HPDE6-E6E7 (cell line): ENCODE measurements around the gene RTP5.
"Not testable (repeated sequence)": the region's sequence is repeated elsewhere in the genome, so short reads cannot be mapped to it uniquely, and the experiment has no call there.

Source experiments
- DNase-seq: peaks from one replicate; pipeline ENCODE4 v3.0.0; 2011; ENCODE audit warnings: missing footprints; ENCODE audit errors: extremely low spot score

The RTP5 gene

DNA sequence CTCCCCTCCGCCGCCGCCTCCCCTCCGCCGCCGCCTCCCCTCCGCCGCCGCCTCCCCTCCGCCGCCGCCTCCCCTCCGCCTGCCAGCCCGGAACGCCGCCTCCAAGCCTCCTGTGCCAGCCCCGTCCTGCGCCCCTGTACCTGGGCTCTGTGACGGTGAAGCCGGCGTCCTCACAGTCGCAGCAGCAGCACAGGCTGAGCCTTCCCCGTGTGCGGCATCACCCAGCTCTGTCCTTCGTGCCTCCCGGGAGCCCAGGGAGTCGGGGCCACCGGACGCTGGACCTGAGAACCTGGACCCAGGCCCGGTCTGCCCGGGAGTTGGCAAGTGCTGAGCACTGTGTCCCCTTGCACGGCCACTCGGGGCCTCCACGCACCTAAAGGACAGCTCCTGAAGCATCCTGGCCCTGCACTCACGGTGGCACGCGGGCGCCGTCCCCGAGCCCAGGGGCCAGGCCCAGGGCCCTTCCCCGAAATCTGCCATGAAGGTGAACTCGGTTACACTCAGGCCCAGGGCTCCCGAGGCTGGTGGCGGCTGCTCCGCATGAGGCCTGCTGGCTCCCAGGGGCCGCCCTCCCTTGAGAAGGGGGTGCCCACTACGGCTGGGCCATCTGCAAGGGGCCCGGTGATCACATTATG is 32.9 kb downstream of the RTP5 start:
- DNase-seq = no peak

DNA sequence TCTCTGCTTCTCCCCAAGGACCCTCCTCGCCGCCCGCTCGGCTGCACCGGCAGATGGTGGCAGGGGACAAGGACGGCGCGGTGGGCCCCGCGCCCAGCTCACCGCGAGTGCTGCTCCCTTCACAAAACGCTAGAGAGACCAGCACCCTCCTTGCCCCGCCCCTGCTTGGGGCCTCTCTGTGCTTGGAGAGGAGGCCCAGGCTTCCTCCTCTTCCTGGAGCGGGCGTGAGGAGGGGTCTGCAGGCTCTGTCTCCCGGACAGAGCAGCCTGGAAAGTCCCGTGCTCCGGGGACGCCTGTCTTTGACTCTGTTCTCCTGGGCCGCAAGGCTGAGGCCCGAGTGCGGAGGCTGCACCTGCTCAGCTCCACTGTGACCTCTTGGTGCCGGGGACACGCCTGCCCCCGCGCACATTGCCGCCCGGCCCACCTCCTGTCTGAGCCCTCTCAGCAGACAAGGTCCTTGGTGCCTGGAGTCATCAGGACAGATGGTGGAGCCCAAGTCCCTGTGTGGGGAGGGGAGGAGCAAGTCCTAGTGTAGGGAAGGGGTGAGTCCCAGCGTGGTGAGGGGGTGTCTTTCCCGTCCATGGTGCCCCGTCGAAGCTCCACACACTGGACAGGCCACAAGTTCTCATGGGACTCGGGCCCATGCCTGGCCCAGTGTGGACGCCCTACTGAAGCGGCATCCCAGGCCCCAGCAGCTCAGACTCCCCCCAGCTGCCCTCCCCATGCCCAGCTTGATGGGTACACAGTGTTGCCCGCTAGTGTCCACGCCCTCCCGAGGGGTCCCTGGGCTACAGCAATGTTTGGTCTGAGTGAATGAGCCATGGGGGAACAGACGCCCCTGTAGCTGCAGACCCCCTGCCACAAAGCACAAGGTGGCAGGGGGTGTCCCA is 33.8 kb downstream of the RTP5 start:
- DNase-seq = no peak

DNA sequence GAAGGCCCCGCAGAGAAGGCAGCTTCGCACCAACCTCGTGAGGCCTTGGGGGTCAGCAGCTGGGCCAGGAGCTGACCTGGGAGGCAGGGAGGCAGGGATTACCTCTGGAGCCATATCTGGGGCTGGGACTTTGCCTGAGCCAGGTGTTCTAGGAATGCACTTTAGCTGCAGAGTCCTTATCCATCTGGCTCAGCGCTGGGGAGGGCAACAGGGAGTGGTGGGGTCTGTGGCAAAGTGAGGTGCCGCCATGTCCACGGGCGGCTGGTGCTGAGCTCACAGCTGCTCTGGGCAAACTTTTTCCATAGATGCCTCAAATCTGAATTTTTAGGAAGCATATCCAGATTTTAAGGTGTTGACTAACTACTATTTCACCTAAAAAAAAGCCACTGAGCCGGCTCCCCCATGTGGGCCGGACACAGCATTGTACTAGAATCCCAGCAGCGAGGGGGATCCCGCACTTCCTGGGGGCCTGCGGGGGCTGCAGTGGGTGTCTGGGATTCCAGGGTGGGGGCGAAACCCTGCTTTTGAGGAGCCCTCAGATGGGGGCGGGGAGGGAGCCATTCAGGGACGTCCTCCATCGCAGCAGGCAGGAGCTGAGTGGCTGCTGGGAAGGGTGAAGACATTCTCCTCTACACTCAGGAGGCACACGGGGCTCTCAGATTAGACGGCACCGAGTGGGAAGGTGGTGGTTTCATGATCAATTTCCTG is 34.6 kb downstream of the RTP5 start:
- no peak for DNase-seq

DNA sequence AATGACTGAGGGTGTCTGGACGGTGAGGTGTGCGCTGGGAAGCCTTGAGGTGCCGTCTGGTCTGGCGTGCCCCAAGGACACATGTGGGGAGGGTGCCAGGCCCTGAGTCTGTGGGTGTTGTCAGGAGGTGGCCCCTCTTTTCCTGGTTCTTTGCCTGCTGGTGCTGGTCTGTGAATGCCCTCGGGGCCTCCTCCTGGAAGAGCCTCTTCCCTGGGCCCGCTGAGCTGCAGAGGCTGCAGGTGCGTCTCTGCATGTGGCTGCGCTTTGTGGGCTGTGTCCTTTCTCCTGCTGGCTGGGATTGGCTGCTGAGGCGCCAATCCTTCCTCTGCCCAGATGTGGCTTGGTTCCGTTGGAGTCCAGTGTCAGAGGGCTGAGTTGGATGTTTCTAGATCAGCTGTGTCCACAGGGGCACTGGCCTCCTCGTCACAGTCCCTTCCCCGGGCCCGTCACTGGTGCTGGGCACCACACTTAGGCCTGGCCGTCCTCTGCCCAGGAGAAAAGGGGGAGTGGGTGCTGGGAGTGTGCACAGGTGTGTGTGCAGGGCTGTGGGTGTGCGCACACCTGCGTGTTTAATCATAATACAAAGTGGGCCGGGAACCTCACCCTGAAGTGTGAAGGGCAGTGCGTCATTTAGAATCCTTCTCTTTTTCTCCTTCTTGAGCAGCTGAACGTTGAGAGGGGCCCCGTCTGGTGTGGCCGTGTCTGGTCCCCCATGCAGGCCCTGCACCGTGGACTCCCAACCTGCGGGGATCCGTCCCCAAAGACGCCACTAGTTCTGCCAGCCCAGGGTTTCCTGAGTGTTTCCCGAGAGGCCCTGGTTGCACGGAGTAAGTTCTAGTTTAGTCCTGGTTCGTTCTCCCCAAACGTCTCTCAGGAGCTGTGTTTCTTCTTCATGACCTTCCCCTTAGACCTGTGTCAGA is 35.5 kb downstream of the RTP5 start:
- no peak for DNase-seq

DNA sequence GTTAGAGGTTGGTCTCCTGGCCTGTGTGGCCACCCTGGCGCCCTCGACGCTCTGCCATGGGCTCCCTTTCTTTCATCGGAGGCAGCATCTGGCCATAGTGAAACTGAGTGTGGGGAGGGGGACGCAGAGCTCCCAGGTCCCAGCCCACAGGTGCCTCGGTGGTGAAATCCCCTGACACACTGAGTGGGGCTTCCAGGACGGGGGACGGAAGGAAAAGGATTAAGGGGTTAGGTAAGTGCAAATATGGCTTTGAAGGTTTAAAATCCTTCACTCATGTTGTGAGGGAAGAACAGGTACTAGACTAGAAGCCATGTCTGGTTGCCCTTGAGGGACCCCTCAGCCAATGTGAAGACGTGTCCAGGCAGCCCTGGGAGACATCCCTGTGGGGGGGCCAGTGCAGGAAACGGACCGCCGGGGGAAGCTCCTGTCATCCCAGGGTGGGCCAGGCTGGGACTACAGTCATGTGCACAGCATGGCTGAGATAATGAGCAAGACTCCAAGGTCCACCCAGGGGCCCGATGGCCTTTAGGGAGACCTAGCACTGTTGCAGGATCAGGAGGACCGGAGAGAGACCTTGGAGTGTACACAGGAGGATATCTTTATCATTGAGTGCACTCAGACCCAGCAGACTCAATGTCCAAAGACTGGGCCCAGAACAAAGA is 36.3 kb downstream of the RTP5 start:
- DNase-seq = no peak

DNA sequence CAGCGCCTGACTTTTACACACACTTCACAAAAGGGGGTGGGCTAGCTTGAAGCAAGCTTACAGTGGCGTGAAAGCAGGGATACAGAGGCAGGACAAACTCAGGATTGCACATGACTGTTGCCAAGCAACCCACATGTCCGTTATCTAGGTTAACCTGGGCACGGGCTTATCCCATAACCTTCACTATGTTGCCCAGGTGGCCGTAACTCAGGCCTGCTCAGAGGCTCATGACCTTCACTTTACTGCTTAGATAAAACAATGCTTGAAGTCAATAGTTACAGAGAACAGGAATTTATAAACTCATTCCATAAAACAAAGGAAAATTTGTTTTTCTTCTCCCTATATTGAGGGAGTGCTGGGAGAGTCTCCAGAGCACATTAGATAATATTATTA is 36.8 kb downstream of the RTP5 start:
- not testable (repeated sequence) for DNase-seq

DNA sequence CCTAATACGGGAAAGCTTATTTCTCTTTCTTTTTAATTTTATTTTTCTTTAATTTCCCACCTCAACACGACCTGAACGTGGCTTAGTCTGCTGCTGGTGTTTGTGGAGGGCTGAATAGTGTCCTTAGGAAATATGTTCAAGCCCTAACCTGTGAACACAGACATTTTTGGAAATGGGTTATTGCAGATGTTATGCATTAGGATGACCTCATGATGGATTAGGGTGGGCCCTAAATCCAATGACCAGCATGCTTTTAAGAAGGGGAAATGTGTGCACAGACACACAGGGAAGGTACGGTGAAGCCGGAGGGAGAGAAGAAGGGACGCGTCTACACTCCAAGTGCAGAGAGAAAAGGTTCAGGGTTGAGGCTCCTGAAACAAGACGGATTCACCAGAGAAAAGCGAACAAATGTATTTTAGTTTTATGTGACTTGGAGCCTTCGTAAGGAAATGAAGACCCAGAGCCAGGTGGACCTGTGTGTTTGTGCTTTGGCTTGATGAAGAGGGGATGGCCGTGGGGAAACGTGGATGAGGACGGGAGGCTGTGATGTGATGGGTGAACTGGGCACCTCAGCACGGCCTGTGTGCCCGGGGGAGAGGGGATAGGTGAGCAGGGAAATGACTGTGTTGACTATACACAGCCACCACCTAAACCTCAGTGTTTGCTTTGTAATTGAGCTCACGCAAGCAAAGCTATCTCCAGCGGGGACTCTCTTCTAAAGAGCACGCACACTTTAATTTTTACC is 37.5 kb downstream of the RTP5 start:
- no peak for DNase-seq

DNA sequence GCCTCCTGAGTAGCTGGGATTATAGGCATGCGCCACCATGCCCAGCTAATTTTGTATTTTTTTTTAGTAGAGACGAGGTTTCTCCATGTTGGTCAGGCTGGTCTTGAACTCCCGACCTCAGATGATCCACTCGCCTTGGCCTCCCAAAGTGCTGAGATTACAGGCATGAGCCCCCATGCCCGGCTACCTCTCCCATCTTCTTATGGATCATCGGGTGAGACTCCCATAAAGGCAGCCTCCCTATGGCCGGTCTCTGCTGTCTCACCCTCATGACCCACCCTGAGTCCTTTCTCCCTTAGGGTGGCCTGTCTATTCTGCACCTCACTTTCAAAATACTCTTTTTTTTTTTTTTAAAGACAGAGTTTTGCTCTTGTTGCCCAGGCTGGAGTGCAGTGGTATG is 38.3 kb downstream of the RTP5 start:
- not testable (repeated sequence) for DNase-seq

DNA sequence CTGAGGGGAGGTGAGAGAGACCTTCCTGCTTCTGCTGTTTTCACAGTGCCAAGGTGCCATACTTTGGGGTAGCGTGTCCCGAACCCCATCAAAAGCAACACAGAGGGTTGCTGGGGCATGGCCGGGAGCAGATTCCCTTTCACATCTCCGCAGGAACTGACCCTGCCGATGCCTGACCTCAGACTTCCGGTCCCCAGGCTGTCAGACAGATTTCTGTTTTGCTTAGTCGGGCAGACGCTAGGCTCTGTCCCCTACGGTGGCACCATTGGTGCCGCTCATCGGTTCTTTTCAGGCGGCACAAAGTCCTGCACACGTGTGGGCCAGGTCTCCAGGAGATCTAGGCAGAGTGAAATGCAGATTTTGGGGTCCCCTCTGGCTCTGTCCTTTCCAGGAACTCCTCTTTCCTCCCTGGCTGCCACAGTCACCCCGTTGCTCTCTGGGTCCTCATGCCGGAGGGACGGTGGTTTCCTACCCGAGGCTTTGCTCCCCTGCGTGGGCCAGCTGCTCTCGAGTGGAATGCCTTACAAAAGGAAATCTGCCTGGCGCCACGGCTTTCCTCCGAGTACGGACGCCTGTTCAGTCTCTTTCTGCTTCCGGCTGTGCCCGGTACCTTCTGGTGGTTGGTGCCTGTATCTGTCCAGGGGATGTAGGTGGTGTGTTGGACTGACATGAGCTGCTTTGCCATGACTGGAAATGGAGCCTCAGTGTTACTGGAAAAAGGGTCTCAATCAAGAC is 39.3 kb downstream of the RTP5 start:
- no peak for DNase-seq

DNA sequence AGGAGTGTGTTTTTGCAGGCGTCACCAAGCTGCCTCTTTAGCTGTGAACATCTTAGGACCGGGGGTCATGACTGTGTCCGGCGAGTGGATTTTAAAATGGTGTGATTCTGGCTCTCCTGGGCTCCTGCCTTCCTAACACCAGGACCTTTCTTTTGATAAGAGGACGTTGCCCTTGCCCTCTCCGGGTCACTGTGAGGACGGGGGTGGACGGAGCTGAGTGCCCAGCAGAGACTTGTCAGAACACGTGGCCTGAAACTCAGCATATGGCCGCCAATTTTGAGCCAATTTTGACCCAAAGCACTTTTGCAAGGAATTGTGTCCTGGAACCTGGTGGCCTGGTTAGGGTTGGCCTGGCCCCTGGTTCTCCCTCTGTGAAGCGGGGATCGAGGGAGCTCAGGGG is 40.2 kb downstream of the RTP5 start:
- no peak for DNase-seq

DNA sequence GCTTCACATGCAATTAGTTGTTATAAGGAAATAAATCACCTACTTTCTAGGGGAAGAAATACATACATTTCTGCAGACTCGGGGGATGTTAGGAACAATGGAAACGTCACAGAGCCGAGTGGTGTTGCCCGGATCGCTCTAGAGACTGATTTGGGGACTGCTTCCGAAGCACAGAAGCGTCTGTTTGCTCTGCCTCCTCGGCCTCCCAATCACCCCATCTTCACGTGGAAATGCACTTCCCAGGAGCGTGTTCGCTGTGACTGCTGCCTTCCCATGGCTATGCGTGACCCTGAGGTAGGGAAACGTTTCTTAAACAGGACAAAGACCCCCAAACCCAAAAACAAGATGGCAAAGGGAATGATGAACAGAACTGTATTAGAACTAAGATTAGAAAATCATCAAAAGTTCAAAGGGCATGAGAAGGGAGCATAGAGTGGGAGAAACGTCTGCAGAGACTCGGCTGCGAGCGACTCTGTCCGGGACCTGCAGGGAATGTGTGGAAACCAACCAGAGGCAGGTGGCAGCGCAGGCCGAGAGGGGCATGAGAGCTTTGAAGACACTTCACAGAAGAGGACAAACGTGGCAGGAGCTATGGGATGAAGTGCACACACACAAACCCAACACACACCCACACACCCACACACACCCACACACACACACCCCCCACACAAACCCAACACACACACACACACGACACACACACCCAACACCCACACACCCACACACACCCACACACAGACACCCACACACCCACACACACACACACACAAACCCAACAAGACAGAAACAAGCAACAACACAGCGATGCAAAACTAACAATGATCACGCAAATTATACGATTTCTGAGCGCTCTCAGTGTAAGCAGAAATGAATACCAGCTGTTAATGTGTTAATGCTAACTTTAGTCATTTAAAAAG is 41.3 kb downstream of the RTP5 start:
- DNase-seq = no peak

DNA sequence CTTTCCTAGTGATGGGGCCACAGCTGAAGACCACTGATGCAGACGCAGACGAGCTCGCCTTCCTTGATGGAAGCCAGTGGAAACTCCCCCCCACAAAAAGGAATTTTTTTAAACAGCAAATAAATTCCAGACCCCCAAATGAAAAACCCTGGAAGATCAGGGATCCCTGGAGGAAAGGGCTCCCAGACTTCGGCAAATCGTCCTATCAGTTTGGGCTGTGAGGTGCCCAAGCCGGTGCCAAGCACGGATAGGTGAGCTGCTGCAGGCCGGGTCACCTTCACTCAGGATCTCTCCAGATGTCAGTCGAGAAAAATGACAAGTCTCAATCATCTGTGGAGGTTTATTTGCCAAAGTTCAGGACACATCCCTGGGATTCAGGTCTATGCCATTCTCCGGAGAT is 42.0 kb downstream of the RTP5 start:
- DNase-seq = no peak

DNA sequence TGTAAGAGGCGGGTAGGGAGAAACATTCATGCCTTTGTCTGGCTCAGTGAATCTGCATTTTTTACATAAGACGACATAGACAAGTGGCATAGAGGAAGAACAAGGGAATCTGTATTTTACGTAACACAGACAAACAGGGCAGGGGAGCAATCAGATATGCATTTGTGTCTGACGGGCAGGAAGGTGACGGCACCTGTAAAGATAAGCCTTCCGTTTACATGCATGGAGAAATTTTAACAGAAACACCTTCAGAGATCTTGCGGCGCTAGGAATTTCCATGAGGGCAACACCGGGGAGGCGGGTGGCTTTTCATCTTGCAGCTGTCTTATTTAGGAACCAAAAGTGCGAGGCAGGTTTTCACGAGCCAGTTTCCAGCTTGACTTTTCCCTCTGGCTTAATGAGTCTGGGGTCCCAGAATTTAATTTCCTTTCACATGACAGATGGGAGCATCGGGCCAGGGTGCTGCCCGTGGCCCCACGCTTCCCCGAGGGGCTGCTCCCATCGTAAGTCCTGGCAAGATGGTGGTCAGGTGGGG is 42.6 kb downstream of the RTP5 start:
- no peak for DNase-seq

DNA sequence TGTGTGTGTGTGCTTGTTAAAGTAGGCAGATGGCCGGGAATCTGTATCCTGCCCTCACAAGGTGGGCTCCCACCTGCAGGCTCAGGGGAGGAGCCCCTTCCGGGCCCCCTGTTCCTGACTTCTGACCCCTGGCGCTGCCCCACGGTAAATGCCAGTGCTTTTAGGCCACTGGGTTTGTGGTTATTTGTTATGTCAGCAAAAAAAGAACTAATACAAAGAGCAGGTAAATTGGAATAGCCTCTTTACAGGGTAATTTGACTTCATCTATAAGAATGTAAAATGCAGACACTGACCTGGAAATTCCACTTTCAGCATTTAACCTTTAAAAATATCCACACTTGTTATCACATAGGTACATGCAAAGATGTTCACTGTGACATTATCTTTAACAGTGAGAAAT is 44.2 kb downstream of the RTP5 start:
- no peak for DNase-seq

DNA sequence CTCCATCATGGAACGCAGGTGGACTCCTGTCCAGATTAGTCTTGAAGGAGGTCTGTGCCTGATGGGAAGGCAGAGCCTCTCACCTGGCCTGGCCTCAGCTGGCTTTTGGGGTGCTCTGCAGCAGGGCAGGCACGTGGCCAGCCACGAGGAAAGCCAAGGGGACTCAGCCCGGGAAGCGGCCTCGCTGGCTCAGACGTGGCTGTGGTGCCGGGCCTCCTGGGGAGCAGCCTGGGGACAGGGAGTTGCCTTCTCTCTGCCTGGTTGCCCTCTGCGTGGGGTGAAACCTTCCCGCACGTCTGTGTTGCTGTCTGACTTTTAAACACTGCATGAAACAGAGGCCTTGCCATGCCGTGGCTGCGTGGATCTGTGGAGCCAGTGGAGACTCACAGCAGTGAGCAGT is 45.0 kb downstream of the RTP5 start:
- no peak for DNase-seq

DNA sequence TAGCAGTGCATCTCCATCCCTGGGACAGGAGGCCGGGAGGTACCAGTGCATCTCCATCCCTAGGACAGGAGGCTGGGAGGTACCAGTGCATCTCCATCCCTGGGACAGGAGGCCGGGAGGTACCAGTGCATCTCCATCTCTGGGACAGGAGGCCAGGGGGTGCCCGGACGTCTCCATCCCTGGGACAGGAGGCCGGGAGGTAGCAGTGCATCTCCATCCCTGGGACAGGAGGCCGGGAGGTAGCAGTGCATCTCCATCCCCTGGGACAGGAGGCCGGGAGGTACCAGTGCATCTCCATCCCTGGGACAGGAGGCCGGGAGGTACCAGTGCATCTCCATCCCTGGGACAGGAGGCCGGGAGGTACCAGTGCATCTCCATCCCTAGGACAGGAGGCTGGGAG is 52.1 kb downstream of the RTP5 start:
- not testable (repeated sequence) for DNase-seq

DNA sequence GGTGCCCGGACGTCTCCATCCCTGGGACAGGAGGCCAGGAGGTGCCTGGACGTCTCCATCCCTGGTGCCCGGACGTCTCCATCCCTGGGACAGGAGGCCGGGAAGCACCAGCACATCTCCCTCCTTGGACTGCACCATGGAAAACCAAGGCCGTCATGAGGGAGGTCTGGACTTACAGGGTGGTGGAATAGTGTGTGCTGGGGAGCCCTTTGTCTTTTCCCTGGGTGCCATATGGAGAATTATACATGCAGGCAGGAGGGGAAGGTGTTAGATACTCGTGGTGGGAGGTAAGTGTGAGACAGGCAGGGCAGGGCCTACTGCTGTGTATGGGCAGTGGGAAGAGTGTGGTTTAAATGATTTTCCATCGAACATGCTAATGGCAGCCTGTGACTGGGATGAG is 52.9 kb downstream of the RTP5 start:
- DNase-seq = no peak
